Neural crest cell (in vitro differentiated cells): ENCODE results near the gene MYH7. TPM values are rescaled to one million over a fixed set of nuclear protein-coding genes. Genes with fewer than 3 reads are reported as not detected.

Experiments used
- DNase-seq: peaks from one replicate; pipeline ENCODE4 v3.0.0; 2021; ENCODE audit warnings: low read depth, mixed read lengths, low spot score
- H3K27ac Mint-ChIP-seq: one replicate; pipeline ENCODE4 v1.8.0; 2021; ENCODE audit warnings: mild to moderate bottlenecking, mixed read lengths; ENCODE audit not compliant: unreplicated experiment
- H3K27me3 Mint-ChIP-seq: 2 replicates; pipeline ENCODE4 v1.8.0; 2021; ENCODE audit warnings: low read depth, mild to moderate bottlenecking, mixed read lengths
- H3K36me3 Mint-ChIP-seq: 2 replicates; pipeline ENCODE4 v1.8.0; 2021; ENCODE audit warnings: low read depth, mild to moderate bottlenecking, mixed read lengths
- H3K4me1 Mint-ChIP-seq: 2 replicates; pipeline ENCODE4 v1.8.0; 2021; ENCODE audit warnings: mixed read lengths
- H3K4me3 Mint-ChIP-seq: one replicate; pipeline ENCODE4 v1.8.0; 2021; ENCODE audit warnings: mild to moderate bottlenecking, mixed read lengths
- H3K9me3 Mint-ChIP-seq: 2 replicates; pipeline ENCODE4 v1.8.0; 2021; ENCODE audit warnings: mixed read lengths
- total RNA-seq: library from RNA; stranded (reverse); gene quantifications from 2 replicates; pipeline ENCODE4 v1.2.1, GENCODE V29; 2021
- TF ChIP-seq, protein P1 (sequence below): fragments of 200-600 bp; sonication (generic); conservative IDR thresholded peaks from 2 replicates; pipeline ENCODE4 v1.5.0; 2021; ENCODE audit warnings: antibody characterized with exemption, mild to moderate bottlenecking

MYH7 gene
- total RNA-seq, 1 donor from 2014 or later: 0.05 TPM

GRCh38 chr14:23385244-23385641 lies 50.2 kb downstream of the MYH7 start:
- H3K9me3 Mint-ChIP-seq: no peaks in the 10 kb centered on the region
- H3K27me3 Mint-ChIP-seq: no peaks in the 10 kb centered on the region
- H3K4me3 Mint-ChIP-seq: no peak overlapping the region
- no peaks in the 10 kb centered on the region for H3K4me1 Mint-ChIP-seq
- no peak overlapping the region for H3K27ac Mint-ChIP-seq
- no peak for DNase-seq
- TF ChIP-seq, protein P1, sequence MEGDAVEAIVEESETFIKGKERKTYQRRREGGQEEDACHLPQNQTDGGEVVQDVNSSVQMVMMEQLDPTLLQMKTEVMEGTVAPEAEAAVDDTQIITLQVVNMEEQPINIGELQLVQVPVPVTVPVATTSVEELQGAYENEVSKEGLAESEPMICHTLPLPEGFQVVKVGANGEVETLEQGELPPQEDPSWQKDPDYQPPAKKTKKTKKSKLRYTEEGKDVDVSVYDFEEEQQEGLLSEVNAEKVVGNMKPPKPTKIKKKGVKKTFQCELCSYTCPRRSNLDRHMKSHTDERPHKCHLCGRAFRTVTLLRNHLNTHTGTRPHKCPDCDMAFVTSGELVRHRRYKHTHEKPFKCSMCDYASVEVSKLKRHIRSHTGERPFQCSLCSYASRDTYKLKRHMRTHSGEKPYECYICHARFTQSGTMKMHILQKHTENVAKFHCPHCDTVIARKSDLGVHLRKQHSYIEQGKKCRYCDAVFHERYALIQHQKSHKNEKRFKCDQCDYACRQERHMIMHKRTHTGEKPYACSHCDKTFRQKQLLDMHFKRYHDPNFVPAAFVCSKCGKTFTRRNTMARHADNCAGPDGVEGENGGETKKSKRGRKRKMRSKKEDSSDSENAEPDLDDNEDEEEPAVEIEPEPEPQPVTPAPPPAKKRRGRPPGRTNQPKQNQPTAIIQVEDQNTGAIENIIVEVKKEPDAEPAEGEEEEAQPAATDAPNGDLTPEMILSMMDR: no peak
- no peaks in the 10 kb centered on the region for H3K36me3 Mint-ChIP-seq

DNA sequence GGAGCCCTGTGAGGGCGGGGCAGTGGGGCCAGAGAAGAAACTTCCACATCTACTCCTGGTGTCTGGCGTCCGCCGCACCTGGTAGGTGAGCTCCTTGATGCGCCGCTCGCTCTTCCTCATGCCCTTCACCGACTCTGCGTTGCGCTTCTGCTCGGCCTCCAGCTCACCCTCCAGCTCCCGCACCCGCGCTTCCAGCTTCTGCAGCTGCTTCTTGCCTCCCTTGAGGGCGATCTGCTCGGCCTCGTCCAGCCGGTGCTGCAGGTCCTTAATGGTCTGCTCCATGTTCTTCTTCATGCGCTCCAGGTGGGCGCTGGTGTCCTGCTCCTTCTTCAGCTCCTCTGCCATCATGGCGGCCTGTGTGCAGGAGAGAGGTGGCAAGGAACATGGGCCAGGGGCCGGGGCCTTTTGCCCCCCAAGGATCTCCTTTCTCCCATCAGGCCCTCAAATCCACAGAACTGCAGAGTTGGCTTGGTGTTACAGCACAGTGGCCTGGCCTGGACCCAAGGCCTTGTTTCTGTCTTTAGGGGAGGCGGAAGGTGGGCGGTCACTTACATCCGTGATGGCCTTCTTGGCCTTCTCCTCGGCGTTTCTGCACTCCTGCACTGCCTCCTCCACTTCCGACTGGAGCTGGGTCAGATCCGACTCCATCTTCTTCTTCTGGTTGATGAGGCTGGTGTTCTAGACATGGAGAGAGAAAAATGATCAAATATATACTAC lies 50.9 kb downstream of the MYH7 start:
- Mint-ChIP-seq H3K27ac (no peak overlapping the region), H3K9me3 (no peaks in the 10 kb centered on the region)
- TF ChIP-seq, protein P1: no peak

DNA sequence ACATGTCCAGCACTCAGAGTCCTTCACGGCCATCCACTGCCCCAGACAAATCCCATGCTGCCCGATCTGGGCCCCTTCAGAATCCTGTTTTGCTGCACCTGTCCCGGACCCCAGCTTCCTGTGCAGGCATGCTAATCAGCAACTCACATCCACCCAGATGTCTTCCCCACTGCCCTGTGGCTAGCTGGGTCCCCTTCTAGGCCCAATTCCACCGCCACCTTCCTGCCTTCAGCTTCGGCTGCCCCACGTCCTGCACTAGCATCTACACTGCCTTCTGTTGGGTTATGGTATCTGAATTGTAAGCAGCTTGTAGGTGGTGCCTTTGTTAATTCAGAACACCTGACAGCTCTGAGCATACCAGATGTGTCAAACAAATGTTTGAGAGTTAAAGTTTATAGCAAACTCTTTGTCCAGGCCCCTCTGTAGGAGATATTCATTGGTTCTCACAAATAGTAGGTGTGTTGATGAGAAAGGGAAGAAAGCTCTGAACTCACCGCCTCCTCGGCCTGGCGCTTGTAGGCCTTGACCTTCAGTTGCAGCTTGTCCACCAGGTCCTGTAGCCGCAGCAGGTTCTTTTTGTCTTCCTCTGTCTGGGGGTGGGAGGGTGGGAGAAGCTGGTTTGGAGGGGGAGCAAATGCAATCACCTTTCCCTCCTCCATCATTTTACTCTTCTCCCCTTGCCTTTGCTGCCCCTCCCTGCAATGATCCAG lies 52.6 kb downstream of the MYH7 start:
- no peaks in the 10 kb centered on the region for H3K27me3 Mint-ChIP-seq
- H3K27ac Mint-ChIP-seq: no peak overlapping the region
- TF ChIP-seq, protein P1: no peak
- no peaks in the 10 kb centered on the region for H3K9me3 Mint-ChIP-seq
- H3K4me3 Mint-ChIP-seq: no peak overlapping the region
- no peak for DNase-seq
- no peaks in the 10 kb centered on the region for H3K36me3 Mint-ChIP-seq
- no peaks in the 10 kb centered on the region for H3K4me1 Mint-ChIP-seq

More for the DNA sequence above, 50.9 kb downstream of the MYH7 start:
- no peak overlapping the region for H3K4me3 Mint-ChIP-seq
- no peaks in the 10 kb centered on the region for H3K4me1 Mint-ChIP-seq
- no peaks in the 10 kb centered on the region for H3K27me3 Mint-ChIP-seq
- H3K36me3 Mint-ChIP-seq: no peaks in the 10 kb centered on the region
- no peak for DNase-seq

- Mint-ChIP-seq H3K36me3 (no peaks in the 10 kb centered on the region), H3K27me3 (no peaks in the 10 kb centered on the region), H3K9me3 (no peaks in the 10 kb centered on the region), H3K4me3 (no peak overlapping the region), H3K27ac (no peak overlapping the region), H3K4me1 (peaks cover 3% of the 10 kb centered on the region)
- TF ChIP-seq, protein P1: no peak
- no peak for DNase-seq
Measured at GRCh38 chr14:23382276-23382675, 53.2 kb downstream of the MYH7 start.

DNA sequence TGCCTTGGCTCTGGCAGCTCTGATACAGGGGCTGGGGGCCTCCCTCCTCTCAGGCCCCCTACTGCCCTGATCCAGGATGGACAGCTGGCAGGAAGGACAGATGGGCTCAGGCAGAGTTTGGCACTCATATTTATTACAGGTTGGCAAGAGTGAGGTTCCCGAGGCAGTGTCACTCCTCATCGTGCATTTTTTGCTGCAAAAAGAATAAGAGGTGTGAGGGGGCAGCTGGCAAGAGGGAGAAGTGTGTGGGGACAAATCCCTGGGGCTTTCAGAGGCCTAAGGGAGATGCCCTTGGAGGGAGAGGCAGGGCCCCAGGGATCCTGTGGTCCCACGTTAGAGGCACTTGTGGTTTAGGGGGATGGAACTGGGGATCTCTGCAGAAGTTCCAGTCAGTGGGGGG lies 53.6 kb downstream of the MYH7 start:
- H3K4me1 Mint-ChIP-seq: peaks cover 7% of the 10 kb centered on the region
- no peak for DNase-seq
- TF ChIP-seq, protein P1: no peak
- H3K4me3 Mint-ChIP-seq: no peak overlapping the region
- no peaks in the 10 kb centered on the region for H3K36me3 Mint-ChIP-seq
- no peak overlapping the region for H3K27ac Mint-ChIP-seq
- H3K27me3 Mint-ChIP-seq: no peaks in the 10 kb centered on the region
- H3K9me3 Mint-ChIP-seq: no peaks in the 10 kb centered on the region
